SK-N-SH (cell line): Measurements from ENCODE around the gene CLIC3. TPM values are rescaled to one million over a fixed set of nuclear protein-coding genes. Genes with fewer than 3 reads are reported as not detected.

ENCODE experiments used
- CTCF ChIA-PET: fragments of 300-600, 350-600 bp; formaldehyde crosslinking; extraction: SDS; loops from one replicate; lab custom pipeline; 2021; lab: Yijun Ruan, JAX
- POLR2A ChIA-PET: fragments of 350-600 bp; sonication (Branson Sonifier 250); formaldehyde crosslinking; extraction: SDS; loops from one replicate; lab custom pipeline; 2020; ENCODE audit warnings: antibody characterized with exemption, inconsistent platforms; lab: Yijun Ruan, JAX
- DNase-seq: peaks from one replicate; pipeline ENCODE4 v3.0.0; 2012
- H2AFZ ChIP-seq: fragments of 200-600 bp; sonication (generic); 2 replicates; pipeline ENCODE4 v1.8.1; 2016; ENCODE audit warnings: antibody characterized with exemption, mild to moderate bottlenecking, low read depth
- H3F3A ChIP-seq: fragments of 200-600 bp; sonication (generic); replicated peaks from 2 replicates; pipeline ENCODE3; 2016; ENCODE audit warnings: antibody characterized with exemption, mild to moderate bottlenecking; ENCODE audit not compliant: insufficient read depth
- H3K27ac ChIP-seq, 2 experiments: fragments of 200-500 bp in 1 of 2; fragments of 200-600 bp in 1 of 2; sonication (Bioruptor generic) in 1 of 2; sonication (generic), shearing (Covaris generic) in 1 of 2; 2 replicates each; pipeline versions ENCODE4 v1.5.1 to v1.6.1; 2014 to 2016; ENCODE audit warnings: low read depth in 2 of 2, inconsistent platforms in 1 of 2, low read length in 1 of 2, mild to moderate bottlenecking in 1 of 2, mixed read lengths in 1 of 2
- H3K27me3 ChIP-seq: fragments of 200-600 bp; sonication (generic), shearing (Covaris generic); 2 replicates; pipeline ENCODE4 v1.6.1; 2016; ENCODE audit warnings: mixed run types; ENCODE audit not compliant: insufficient read depth
- H3K36me3 ChIP-seq, 2 experiments: fragments of 200-500 bp in 1 of 2; fragments of 200-600 bp in 1 of 2; sonication (Bioruptor generic) in 1 of 2; sonication (generic) in 1 of 2; replicated peaks in 1 of 2; 2 replicates each; pipeline versions ENCODE3 to v1.5.1; 2014 to 2016; ENCODE audit warnings: low read length in 1 of 2, mild to moderate bottlenecking in 1 of 2; ENCODE audit not compliant: insufficient read depth in 2 of 2, control insufficient read depth in 1 of 2
- H3K4me1 ChIP-seq, 2 experiments: fragments of 200-500 bp in 1 of 2; fragments of 200-600 bp in 1 of 2; sonication (Bioruptor generic) in 1 of 2; sonication (generic), shearing (Covaris generic) in 1 of 2; 2 replicates each; pipeline versions ENCODE4 v1.5.1 to v1.6.1; 2014 to 2016; ENCODE audit warnings: low read depth in 1 of 2, low read length in 1 of 2, mixed run types in 1 of 2; ENCODE audit not compliant: insufficient read depth in 2 of 2, control insufficient read depth in 1 of 2
- H3K4me2 ChIP-seq: fragments of 200-600 bp; sonication (generic), shearing (Covaris generic); 2 replicates; pipeline ENCODE4 v1.6.1; 2017; ENCODE audit warnings: mixed run types
- H3K4me3 ChIP-seq, 2 experiments: fragments of 200-500 bp in 1 of 2; fragments of 200-600 bp in 1 of 2; sonication (Bioruptor generic) in 1 of 2; sonication (generic), shearing (Covaris generic) in 1 of 2; 2 replicates each; pipeline versions ENCODE4 v1.5.1 to v1.8.1; 2014 to 2016; ENCODE audit warnings: low read depth in 2 of 2, inconsistent platforms in 1 of 2, low read length in 1 of 2, mild to moderate bottlenecking in 1 of 2, mixed read lengths in 1 of 2, moderate library complexity in 1 of 2
- H3K79me2 ChIP-seq: fragments of 200-600 bp; sonication (generic); 2 replicates; pipeline ENCODE4 v1.8.1; 2017; ENCODE audit warnings: mild to moderate bottlenecking; ENCODE audit not compliant: insufficient read depth
- H3K9ac ChIP-seq: fragments of 200-600 bp; sonication (generic); 2 replicates; pipeline ENCODE4 v1.6.1; 2017; ENCODE audit warnings: mixed run types
- H3K9me2 ChIP-seq: fragments of 200-600 bp; sonication (generic); 2 replicates; pipeline ENCODE4 v1.6.1; 2017; ENCODE audit warnings: mixed run types
- H3K9me3 ChIP-seq: fragments of 200-600 bp; sonication (generic); 2 replicates; pipeline ENCODE4 v1.6.1; 2017; ENCODE audit warnings: mixed run types, mild to moderate bottlenecking, moderate library complexity
- H4K20me1 ChIP-seq: fragments of 200-600 bp; sonication (generic); 2 replicates; pipeline ENCODE4 v1.6.1; 2017; ENCODE audit warnings: mild to moderate bottlenecking, mixed run types; ENCODE audit not compliant: insufficient read depth
- ELF1 ChIP-seq: IDR thresholded peaks from 2 replicates; pipeline ENCODE4 v1.4.0; 2012
- EP300 ChIP-seq, 2 experiments: IDR thresholded peaks; 2 replicates each; pipeline versions ENCODE4 v1.4.0 to v1.6.1; 2012; ENCODE audit warnings: borderline replicate concordance in 1 of 2, low read depth in 1 of 2, low read length in 1 of 2
- EZH2phosphoT487 ChIP-seq: fragments of 200-600 bp; sonication (generic); IDR thresholded peaks from 2 replicates; pipeline ENCODE4 v1.6.1; 2017; ENCODE audit warnings: low read depth, mixed run types, mild to moderate bottlenecking, antibody characterized with exemption, moderate library complexity, borderline replicate concordance
- FOXM1 ChIP-seq: IDR thresholded peaks from 2 replicates; pipeline ENCODE4 v1.4.0; 2012; ENCODE audit warnings: low read depth, mild to moderate bottlenecking
- JUND ChIP-seq: IDR thresholded peaks from 2 replicates; pipeline ENCODE4 v1.4.0; 2012
- MAX ChIP-seq: IDR thresholded peaks from 2 replicates; pipeline ENCODE4 v1.4.0; 2012; ENCODE audit warnings: low read depth
- MXI1 ChIP-seq: IDR thresholded peaks from 2 replicates; pipeline ENCODE4 v1.6.1; 2012; ENCODE audit warnings: mild to moderate bottlenecking, low read depth, low read length, improper control_type of control experiment
- NRF1 ChIP-seq: IDR thresholded peaks from 2 replicates; pipeline ENCODE4 v1.6.1; 2012; ENCODE audit warnings: low read depth, mild to moderate bottlenecking, low read length
- PBX3 ChIP-seq: IDR thresholded peaks from 2 replicates; pipeline ENCODE4; 2012
- RXRA ChIP-seq: IDR thresholded peaks from 2 replicates; pipeline ENCODE4 v1.4.0; 2012; ENCODE audit warnings: low read depth, mild to moderate bottlenecking, borderline replicate concordance
- SIN3A ChIP-seq: IDR thresholded peaks from 2 replicates; pipeline ENCODE4 v1.6.1; 2012; ENCODE audit warnings: low read depth, mild to moderate bottlenecking, low read length, moderate library complexity, borderline replicate concordance
- TEAD4 ChIP-seq: IDR thresholded peaks from 2 replicates; pipeline ENCODE4 v1.4.0; 2012; ENCODE audit warnings: mild to moderate bottlenecking, borderline replicate concordance; ENCODE audit not compliant: insufficient read depth
- WGBS: methylation state at CpG from one replicate; pipeline ENCODE4 v1.1.6; 2017; ENCODE audit warnings: low lambda C conversion rate; 5-methylcytosine and 5-hydroxymethylcytosine counted together
- polyA plus RNA-seq, 3 experiments: library from polyadenylated mRNA; depleted of rRNA; stranded (reverse); fragments of >200 nt; gene quantifications; 2 replicates each; pipeline ENCODE4 v1.2.3, GENCODE V29; 2012

The CLIC3 gene
- polyA plus RNA-seq, 1 of the 3 experiments (the other 2 are of a cell fraction) = 1.0 TPM

- no peaks in the 10 kb centered on the region for H3K79me2 ChIP-seq
- no peak overlapping the region for H3K9ac ChIP-seq
- no peaks in the 10 kb centered on the region for H3K4me1 ChIP-seq
- CTCF ChIA-PET = interaction anchor here (1.0 to 3.1 kb wide), 4 partner anchors 17 to 26 kb away, joined by 3 to 16 read pairs (median 6); partner anchors contain the start of genes ABCA2 and PAXX
- TF ChIP-seq PBX3 (no peak), EP300 (IDR thresholded peaks at IDR 0.05; ENCODE audit: borderline replicate concordance in 1 of 2, low read depth in 1 of 2, low read length in 1 of 2) (no peak)
- TF ChIP-seq, all 33 proteins: peak for 0
- H3K9me2 ChIP-seq = no peaks in the 10 kb centered on the region
- peaks cover 0 to 10% of the 10 kb centered on the region in 2 experiments for H3K36me3 ChIP-seq
- H4K20me1 ChIP-seq = no peaks in the 10 kb centered on the region
- no peak for DNase-seq
- 98% methylated on average over 10 of the region's 18 CpGs for WGBS
- no peak overlapping the region for H3K27ac ChIP-seq
- no peaks in the 10 kb centered on the region for H3F3A ChIP-seq
- H3K4me3 ChIP-seq = no peak overlapping the region
- H3K27me3 ChIP-seq = no peaks in the 10 kb centered on the region
- H3K4me2 ChIP-seq = no peak overlapping the region
- POLR2A ChIA-PET = interaction anchor here (0.5 kb wide), 1 partner anchor 9 kb away, joined by 3 read pairs; no protein-coding TSS in a partner anchor
- no peak overlapping the region for H2AFZ ChIP-seq
- no peaks in the 10 kb centered on the region for H3K9me3 ChIP-seq
Observed at GRCh38 chr9:137009217-137009616, 12.8 kb upstream of the CLIC3 start.

GRCh38 chr9:137008312-137008711 is 11.9 kb upstream of the CLIC3 start:
- H3F3A ChIP-seq = no peaks in the 10 kb centered on the region
- CTCF ChIA-PET = interaction anchor here (3.1 kb wide), 2 partner anchors 20 to 27 kb away, joined by 14 to 16 read pairs; partner anchors contain the start of gene ABCA2
- no peaks in the 10 kb centered on the region for H3K79me2 ChIP-seq
- TF ChIP-seq SIN3A = no peak
- no peak for TF ChIP-seq TEAD4
- no peak for TF ChIP-seq EZH2phosphoT487
- no peak for TF ChIP-seq MAX
- TF ChIP-seq FOXM1 = no peak
- TF ChIP-seq EP300 (IDR thresholded peaks at IDR 0.05; ENCODE audit: borderline replicate concordance in 1 of 2, low read depth in 1 of 2, low read length in 1 of 2) = no peak
- no peak for TF ChIP-seq RXRA
- no peak for TF ChIP-seq MXI1
- TF ChIP-seq ELF1 = no peak
- no peak for TF ChIP-seq NRF1
- TF ChIP-seq JUND = no peak
- H4K20me1 ChIP-seq = no peaks in the 10 kb centered on the region
- no peak overlapping the region for H3K4me3 ChIP-seq
- H3K4me2 ChIP-seq = no peak overlapping the region
- no peak for DNase-seq
- no peaks in the 10 kb centered on the region for H3K9me3 ChIP-seq
- no peak overlapping the region for H2AFZ ChIP-seq
- POLR2A ChIA-PET = interaction anchor here (1.1 kb wide), 1 partner anchor 12 kb away, joined by 3 read pairs; the partner anchor contains the start of gene CLIC3
- H3K4me1 ChIP-seq = no peaks in the 10 kb centered on the region
- H3K36me3 ChIP-seq = peaks cover 0 to 10% of the 10 kb centered on the region in 2 experiments
- no peaks in the 10 kb centered on the region for H3K27me3 ChIP-seq
- no peak overlapping the region for H3K27ac ChIP-seq
- H3K9ac ChIP-seq = no peak overlapping the region
- 85% methylated on average over 11 of the region's 22 CpGs for WGBS
- H3K9me2 ChIP-seq = no peaks in the 10 kb centered on the region
